ENCODE data around the gene COL4A2.

Gene COL4A2

DNA sequence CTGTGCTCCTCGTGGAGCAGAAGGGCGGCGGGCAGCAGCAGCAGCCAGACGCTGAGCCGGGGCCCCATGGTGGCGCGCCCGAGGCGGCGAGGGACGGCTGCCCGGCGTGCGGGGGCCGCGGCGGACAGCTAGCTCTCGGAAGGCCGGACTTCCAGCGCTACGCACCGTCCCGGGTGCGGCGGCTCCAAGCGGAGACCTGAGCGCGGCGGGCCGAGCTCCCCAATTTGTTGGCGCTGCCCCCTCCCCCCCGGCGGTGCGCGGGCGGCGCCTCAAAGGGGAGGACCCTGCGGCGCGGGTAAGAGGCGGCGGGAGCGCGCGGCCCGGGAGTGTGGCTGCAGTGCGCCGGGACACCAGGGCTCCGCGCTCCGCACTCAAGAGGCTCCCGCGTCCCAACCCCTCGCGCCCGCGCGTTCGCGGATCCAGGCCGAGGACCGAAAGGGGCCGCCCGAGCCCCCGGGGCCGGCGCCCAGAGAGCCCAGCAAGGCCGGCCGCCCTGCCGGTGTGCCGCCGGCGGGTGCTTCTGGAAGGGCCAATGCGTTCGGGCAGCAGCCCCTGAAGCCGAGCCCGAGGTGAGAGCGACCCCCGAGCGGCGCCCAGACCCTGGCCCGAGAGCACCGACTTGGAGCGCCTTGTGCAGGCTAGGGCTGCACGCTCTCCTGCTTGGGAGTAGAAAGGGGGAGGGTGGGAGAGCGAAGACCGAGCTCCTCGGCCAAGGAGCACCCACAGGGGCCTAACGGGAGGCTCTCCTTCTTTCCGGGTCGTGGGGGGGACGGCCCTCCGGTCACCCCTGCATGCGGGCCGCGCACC lies at the start of gene COL4A2, which contains the start of gene COL4A1:
Gene COL4A2 (plus strand): TSS at position 325 of the 807 bp plus-strand sequence. CDS start 620 bp downstream, outside the sequence.
Gene COL4A1 (minus strand): TSS at position 198 of the 807 bp plus-strand sequence. CDS start 130 bp downstream, at position 68.
- DNase-seq (ENCODE audit: low spot score): peak; percentile 73

DNA sequence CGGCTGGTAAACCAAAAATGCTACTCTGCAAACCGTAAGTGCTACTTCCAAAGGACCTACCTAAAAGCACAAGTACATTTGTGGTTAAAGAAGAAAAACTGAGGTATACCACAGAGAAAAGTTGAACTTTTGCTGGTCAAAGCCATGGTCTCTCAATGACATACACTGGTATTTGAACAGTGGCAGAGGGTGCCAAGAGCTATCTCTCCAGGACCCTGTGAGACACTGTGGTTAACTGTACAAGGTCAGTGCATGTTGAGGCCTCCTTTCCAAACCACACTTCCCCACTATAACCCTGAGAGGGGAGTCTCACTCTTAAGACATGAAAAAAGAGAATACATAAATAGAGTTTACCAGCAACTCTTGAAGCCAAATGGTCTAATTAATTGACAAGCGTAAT lies 49.7 kb upstream of the COL4A2 start:
- DNase-seq (ENCODE audit: low spot score): no peak

DNA sequence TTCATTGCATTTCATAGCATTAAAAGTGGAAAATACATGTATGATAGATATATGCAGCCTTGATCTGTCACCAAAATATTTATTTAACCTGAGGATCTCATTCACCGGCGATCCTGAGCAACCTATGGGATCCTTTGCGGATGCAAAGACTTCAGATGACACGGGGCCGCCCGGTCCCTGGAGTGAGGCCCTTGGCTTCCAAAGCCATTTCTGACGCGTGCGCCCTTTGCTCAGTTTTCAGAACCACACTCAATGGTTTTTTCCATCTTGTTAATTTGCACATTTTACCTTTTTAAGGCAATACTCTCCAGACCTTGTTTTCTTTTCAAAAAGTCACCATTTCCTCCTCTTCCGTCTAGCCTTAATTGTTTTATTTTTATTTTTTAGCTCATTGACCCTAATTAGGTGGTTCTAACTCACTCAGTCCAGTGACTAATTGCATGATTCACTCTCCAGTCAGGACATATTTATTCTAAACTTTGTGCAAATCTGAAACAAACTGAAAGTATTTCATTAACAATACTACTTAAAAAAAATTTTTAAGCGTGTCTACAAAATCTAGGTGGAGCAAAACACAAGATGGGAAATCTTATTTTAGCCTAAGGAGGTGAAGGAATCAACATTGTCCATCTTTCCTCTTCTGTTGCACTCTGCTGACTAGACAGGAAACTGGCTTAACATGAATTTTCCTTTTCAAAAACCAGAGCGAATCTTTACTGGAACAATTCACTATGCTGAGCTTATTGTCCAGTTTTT lies 48.0 kb upstream of the COL4A2 start:
- no peak for DNase-seq (ENCODE audit: low spot score)

DNA sequence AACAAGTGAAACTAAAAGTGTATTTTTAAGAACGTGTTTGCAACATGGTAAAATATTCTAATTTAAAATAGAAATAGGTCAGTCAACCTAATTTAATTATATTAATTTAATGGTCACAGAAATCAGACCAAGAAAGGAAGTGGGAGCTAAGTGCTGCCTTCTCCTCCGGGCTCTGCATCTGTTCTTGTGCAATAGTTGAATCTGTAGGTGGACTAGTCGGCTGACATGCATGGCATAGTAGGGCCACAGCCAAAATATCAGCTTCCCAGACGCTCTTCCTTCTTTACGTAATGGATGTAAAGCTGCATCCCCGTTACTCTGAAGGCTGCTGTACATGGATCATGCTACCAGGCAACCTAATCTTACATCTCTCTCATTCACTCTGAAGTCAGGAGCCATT lies 47.4 kb upstream of the COL4A2 start:
- DNase-seq (ENCODE audit: low spot score): no peak

DNA sequence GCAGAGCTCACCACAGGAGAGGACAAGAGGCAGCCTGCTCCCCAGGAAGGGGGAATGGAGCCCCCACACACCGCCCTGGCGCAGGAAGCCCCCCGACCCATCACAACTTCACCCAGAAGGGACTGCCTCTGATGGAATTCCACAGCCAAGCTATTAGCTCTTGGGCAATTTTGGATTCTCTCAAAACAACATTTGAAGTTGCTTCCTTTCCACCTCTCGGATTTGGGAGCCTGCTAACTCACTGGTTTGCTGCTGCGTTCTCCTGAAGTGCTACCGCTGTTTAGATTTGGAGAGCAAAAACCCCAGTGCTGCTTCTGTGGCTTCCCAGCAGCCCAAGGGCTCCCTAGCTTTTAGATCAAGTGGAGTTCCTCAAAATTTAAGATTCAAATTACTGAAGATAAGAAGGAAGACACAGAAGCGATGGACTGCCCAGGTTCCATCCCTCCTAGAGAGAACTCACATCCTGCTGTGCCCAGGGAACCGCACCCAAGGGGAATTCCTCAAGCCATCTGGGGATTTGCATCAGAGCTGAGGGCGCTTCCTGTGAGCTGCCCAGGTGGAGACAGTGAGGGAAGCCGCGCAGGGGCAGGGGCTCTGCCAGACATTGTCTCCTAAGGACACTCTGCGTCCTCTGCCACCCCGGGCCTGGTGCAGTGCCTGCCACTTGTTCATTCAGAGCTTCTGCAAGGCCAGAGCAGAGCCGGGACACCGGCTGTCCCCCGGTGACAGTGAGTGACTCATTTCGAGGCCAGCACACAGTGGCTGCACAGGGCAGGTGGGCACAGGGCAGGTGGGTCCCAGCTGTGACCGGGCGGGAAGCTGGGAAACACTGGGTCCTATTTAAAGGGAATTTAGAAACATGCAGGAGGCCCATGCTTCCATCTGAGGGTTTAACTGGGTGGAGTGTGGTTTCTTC lies 45.7 kb upstream of the COL4A2 start:
- peak; percentile 39 for DNase-seq (ENCODE audit: low spot score)

DNA sequence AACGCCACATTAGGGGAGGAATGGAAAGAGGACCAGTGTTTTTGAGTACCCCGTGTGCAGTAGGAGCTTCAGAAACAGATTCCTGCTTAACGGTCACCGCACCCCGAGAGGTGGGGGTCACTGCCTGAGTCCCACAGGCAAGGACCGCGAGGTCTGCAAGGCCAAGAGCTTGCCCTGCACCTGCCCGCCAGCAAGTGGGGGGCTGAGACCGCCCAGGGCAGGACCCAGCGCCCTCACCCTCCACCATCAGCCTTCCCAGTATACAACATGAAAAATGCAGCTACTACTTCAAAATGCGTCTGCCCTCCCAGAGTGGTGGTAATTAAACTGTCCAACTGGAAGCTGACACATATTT lies 45.0 kb upstream of the COL4A2 start:
- no peak for DNase-seq (ENCODE audit: low spot score)

DNA sequence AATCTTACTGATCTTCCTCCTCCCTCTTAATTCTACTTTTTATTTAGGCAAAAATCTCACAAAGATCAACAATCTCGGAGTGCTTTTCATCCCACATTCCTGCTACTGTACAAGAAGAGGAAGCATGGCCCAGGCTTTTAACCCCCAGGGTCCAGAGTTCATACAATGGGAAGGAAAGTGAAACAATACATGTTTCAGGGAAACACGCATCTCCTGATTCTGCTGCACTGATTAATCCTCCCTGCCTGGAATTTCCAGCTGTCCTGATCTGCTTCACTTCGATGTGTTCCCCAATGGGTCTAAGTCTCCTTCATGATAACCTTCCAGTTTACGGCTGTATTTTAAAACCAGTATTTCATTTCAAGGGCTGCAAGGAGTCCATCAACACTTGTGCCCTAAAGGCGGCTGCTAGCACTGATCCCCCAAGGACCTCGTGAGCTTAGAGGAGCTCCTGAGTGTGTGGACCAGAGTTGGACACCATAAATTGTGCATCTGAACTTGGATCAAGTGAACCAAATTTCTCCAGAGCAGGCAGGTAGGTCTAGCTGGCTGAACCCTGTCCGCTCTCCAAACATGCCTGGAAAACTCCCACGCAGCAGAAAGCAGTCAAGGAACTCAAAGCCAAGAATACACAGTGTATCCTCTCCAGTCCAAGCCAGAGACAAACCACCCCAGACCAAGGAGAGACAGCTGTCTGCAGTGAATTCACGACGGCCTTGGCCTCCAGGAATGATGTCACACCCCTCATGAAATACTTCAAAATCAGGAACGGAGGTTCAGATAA lies 44.4 kb upstream of the COL4A2 start:
- no peak for DNase-seq (ENCODE audit: low spot score)

DNA sequence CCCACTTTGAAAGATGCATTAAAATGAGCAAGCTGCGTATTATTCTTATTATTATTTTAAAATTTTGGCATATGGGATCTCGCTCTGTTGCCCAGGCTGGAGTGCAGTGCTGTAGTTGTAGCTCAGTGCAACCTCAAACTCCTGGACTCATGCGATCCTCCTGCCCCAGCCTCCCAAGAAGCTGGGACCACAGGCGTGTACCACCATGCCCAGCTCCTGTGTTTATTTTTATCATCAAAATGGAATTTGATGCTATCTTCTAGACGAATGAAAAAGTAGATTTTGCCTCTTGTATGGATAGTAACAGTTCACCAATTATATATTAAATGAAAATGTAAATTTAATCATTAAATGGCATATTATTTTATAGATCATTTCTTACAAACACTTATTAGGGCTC lies 43.7 kb upstream of the COL4A2 start:
- no peak for DNase-seq (ENCODE audit: low spot score)

DNA sequence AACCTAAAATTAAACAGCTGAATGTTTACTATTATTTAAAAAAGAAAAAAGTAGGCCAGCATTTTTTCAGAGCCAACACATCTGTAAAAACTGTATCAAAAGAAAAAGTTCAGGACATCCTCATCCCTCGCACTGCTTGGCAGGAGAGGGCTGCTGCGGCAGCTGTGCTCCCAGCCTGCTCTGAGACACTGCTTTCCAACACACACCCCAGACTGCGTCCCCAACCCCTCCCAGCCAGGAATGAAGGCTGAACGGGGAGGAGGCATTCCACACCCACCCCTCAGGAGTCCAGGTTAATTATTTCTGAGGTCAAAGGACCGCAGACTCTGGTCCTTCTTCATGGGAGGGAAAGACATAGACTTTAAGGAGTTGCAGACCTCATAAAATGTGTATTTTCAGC lies 43.2 kb upstream of the COL4A2 start:
- DNase-seq (ENCODE audit: low spot score): no peak

DNA sequence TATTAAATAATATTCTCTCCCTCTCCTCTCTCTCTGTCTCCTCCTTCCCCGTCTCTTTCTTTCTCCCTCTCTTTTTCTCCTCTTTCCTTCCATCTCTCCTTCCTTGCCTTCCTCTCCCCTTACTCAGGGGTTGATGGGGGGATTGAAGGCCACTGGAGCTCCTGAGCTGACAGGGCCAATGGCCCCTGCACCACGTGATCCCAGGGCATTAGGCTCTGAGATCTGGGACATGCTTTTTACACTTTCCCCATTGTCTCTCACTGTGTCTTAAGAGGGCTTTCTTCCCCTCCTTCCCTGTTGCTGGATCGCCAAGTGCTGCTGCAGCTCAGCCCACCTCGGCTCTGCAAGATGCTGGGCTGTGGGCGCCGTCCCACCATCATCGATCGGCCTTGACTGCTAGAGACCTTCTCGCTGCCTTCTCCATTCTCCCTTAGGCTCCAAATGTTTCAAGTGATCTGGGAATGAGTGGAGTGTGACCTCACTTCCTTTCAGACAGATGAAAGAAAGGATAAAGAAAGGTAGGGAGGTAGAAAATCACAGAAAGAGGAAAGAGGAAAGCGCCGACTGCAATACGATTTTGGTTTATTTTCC lies 42.3 kb upstream of the COL4A2 start:
- DNase-seq (ENCODE audit: low spot score): peak; percentile 21

DNA sequence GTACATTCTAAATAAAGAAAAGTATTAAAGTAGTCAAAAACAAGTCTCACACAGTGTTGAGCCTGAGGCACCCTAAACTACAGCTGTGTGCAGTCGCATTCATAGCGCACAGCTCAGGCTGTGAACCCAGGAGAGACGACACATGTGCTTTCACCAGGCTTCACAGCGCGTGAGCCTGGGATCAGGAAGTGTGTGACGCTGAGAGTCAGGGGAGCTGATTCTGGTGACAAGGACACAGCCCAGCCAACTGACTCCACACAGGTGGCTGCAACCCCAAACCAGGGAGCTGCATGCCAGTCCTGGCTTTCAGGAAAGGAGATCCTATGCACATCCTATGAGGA lies 41.8 kb upstream of the COL4A2 start:
- DNase-seq (ENCODE audit: low spot score): no peak

DNA sequence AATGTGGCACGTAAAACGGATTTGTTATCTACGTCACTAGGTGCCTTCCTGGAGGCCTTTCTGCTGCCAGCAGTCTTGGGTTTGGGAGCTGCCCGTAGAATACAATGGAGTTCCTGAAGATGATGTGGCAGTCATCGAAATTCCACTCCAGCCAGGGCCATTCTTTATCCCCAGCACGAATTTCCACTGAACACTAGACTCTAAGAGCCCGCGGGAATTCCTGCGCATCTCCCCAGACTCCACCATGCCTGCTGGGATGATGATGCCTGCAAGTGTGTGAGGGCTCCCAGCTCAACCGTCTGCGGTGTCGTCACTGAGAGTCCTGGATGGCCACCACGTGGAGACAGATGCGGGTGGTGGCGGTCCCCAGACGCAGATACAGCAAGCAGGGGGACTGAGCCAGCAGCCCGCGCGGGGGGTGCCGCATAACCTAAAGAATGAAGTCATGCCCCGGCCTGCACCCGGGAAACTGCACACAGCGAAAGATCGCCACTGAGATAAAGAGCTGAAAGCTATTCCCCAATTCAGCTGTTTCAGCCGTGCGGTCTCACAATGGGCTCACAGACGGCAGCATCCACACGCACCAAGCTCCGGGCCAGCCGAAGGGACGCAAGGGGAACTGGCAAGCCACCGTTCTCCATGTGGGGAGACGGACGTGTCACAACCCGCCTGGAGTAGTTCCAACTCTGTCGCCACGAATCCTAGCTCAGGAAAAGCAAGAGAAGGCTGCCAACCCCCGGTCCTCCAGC lies 41.2 kb upstream of the COL4A2 start:
- DNase-seq (ENCODE audit: low spot score): no peak

DNA sequence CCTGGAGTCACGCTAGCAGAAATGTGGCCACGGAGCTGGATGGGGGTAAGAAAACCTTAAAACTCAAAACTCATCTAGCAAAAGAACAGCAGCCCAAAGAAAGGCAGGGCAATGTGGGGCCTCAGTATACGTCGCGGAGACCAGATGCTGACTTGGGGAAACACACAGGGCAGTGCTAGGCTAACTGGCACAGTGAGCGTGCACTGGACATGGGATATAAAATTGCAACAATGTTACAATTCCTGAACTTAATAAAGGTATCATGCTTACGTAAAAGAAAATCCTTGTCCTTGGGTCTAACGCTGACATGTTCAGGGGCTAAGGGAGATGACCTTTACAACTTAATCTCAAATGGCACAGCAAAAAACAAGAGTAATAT lies 40.7 kb upstream of the COL4A2 start:
- no peak for DNase-seq (ENCODE audit: low spot score)

DNA sequence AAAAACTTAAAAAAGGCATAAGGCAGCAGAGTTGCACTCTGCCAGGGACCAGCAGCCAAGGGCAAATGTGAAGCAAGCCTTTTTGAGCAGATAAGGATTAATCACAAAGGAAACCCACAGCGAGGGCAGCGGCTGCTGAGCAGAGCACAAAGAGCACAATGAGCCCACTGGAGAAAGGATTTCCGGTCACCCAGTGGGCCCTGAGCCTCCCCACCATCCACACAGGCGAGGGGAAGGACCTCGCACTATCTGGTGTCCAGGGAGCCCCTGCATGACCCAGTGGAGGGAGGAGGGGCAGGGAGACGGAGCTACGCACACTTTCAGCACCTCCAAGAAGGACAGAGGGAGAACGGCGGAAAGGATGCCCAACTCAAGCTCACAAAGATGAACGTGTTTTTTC lies 40.1 kb upstream of the COL4A2 start:
- DNase-seq (ENCODE audit: low spot score): peak; percentile 71

DNA sequence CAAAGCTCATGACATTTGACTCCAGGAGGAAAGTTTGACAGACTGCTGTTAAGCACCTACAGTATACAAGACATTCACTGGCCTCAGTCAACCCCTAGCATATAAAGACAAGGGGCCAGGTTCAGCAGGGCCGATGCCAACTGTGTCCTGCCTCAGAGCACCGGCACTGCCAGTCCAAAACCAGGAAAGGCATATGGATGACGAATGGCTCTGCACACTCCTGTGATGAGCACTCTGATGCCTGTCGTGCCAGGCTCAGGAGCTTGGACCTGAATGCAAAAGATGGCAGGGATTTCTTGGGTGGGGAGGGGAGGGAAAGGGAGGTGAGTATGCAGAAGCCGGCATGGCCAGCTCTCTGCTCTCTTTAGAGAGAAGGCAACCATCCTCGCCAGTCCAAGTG lies 39.0 kb upstream of the COL4A2 start:
- no peak for DNase-seq (ENCODE audit: low spot score)

DNA sequence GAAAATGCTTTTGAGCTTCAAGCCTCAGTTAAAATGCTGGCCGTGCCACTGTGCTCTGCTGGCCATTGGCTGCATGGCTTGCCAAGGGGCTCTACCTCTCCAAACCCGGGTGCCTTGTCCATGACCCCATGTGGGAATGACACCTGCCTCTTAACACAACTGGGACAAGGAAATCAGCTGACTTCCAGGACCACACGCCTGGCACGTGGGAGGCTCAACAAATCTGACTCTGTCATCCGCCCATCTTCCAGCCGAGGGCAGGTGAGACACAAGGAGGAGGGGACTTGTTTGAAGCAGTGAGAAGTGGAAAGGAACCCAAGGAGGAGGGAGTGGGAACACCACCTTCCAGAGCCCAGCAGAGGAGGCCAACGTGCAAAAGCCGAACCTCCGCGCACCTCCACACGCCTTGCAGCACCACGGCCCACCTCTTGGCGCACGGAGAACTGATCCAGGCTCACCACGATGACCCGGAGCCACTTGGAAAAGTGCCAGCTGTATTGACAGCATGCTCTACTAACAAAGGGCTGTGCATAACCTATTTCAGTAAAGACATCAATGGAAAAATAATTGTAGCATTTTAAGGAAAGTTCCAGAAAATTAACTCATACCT lies 38.4 kb upstream of the COL4A2 start:
- no peak for DNase-seq (ENCODE audit: low spot score)

DNA sequence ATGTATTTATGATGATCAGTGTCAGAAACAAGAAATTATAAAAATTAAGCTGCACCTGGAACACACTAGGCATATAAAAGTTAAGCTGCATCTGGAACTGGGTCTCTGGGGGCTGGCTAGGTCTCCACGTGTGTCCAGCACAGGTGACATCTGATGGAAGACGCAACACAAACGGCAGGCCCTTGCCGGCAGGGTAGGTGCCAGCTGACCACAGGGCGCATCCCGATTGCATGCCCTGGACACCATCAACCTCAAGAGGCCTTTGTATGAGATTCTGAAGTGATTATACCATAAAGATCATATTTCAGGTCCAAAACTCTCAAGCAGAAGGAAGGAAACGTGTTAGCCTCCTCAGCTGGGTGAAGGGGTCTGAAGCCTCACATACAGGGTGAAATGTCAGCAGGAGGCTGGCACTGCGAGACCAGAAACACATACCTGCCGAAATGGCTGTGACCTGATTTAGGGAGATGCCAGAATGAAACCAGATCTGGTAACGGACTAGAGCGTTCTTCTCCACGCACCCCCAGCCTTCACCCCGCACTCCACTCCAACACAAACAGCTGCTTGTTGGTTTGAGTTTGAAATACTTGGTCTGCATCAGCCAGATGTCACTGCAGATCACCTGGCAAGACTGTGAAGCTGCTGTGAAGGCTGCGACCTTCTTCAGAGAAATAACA lies 37.4 kb upstream of the COL4A2 start:
- no peak for DNase-seq (ENCODE audit: low spot score)

DNA sequence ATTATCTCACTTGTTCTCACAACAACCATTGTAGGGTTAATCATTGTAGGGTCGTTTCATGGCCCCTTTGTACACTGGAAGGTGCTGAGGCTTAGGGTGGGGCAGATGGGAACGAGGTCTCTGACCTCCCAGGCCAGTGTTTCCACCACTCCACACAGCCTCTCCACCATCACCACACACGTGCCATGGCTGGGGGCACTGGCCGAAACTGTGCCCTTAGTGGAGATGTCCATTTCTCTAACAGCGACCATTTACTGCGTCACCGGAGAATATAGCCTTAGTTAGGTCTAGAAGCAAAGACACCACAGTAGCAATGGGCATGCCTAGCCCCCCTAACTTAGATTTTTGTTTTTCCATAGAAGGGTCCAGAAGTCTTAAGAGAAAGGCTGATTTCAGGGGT lies 36.6 kb upstream of the COL4A2 start:
- no peak for DNase-seq (ENCODE audit: low spot score)

DNA sequence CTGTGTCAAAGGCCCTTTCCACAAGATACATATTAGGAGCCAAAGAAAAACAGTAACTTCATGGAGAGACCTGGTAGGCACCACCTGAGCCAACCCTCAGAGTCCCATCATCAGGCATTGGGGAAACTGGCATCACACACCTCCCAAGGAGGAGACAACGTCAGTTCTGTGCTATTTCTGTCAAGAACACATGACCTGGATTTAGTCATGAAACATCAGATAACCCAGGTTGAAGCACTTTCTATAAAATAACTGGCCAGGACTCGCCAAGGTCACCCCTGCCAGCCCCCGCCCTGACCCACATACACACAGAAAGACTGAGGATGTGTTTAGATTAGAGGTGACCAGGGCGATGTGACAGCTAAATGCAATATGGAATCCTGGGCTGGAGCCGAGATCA lies 35.8 kb upstream of the COL4A2 start:
- DNase-seq (ENCODE audit: low spot score): no peak

DNA sequence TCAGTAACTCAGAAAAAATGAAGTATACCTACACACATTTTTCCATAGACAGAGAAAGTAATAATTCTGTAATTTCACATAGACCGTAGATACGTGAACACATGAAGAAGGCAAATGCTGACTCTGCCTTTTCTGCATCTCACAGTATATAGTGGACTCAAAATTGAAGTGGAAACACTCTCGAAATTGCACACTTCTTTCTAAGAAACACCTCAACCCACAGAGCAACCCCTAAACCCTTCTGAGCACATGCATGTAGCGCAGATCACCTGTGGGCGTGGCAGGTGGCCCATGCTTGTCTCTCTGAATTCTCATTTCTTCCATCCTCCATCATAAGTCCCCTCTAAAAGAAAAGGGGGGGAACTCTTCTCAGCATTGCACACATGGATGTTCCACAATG lies 34.9 kb upstream of the COL4A2 start:
- DNase-seq (ENCODE audit: low spot score): no peak
